GM18505 (cell line): ENCODE data around the gene AKAP8.
"Not testable (repeated sequence)": the region's sequence is repeated elsewhere in the genome, so short reads cannot be mapped to it uniquely, and the experiment has no call there.

ENCODE experiments used
- ATAC-seq: cut with Tn5 transposase; IDR thresholded peaks from one replicate; pipeline ENCODE4 v1.9.1; 2021; ENCODE audit not compliant: unreplicated experiment
- POLR2A ChIP-seq: IDR thresholded peaks from 4 replicates; pipeline ENCODE4 v1.6.1; 2011; ENCODE audit warnings: borderline replicate concordance; ENCODE audit not compliant: insufficient read depth, insufficient read length; ENCODE audit errors: extremely low read depth

The AKAP8 gene

DNA sequence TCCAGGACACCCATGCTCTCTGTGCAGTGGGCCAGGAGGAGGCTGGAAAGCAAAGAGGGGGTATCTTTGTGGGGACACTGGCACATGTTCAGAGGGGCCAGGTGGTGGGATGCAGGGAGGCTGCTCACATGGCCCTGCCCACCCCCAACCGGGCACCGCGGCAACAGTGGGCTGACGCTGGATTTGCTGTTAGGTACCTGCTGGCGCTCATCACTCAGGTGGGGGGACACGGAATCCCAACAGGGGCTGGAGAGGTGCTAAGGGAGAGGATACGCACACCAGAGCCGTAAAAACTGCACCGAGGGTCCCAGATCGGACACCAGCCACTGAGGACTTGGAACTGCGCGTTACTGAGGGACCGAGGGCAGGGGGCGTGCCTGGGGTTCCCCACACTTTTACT, 20.0 kb upstream of the AKAP8 start:
- no peak for TF ChIP-seq POLR2A
- ATAC-seq = no peak

- ATAC-seq = no peak
- TF ChIP-seq POLR2A = no peak
Measured at GRCh38 chr19:15399234-15399515, 19.6 kb upstream of the AKAP8 start.

DNA sequence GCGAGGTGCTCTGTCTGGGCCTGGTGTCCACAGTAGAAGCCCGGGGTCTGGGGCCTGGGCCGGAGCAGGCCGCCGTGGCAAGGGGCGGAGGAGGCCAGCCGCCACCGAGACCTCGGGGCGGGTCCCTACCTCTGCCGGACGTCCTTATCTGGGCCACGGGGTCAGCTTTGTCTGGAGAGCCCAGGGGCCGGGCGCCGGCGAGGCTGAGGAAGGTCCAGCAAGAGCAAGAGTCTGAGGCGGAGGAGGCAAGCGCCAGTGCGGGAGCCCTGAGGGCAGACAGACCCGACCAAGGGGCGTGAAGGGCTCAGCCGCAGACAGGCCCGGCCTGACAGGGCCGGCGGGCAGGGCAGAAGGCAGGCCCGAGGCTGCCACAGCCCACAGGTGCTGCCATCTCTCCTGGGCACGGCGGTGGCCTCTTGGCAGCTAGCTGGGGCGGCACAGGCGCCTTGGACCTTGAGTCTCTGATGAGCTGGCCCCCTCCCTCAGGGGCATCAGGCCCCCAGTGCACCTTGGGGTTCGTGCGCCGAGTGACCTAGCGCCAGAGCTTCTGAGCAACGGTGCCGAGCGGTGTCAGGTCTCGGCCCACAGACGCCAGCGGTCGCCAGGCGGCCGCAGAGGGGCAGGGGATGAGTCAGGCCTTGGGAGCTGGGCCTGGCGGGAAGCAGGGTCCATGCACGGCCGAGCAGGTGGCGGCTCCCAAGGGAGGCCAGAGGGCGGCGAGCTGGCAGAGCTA, 19.1 kb upstream of the AKAP8 start:
- TF ChIP-seq POLR2A = no peak
- no peak for ATAC-seq

DNA sequence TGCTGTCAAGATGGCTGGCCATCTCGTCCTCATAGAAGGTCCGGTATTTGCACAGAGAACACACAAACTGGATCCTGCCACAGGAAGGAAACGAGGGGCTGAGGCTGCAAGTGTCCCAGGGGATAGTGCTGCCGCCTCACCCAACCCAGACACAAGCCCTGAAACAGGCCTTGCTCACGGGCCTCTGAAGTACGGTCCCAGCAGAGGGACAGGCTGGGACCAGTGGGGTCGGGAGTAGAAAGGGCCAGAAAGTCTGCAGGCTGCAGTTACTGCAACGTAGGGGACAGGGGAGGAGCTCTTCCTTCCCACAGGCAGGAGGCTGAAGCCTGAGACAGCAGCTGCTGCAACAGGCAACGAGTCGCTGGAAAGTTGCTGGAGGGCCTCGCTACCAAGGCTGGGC, 18.2 kb upstream of the AKAP8 start:
- TF ChIP-seq POLR2A = no peak
- no peak for ATAC-seq

DNA sequence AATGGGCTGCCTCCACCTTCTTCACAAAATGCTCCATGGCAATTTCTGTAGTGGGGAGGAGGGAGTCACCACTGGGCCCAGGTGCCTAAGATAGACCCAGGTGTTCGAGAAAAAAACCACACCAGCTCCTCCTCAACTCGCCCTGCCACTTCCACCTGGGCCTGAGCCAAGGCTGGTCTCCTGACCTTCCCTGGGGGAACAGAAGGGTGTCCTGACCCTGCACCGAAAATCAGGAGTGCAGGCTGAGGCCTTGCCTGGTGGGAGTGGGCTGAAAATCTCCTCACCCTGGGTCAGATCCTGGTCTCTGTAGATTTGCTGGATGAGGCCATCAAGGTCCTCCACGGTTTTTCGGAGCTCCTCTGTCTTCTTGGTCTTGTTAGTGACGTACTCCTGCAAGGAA, 17.6 kb upstream of the AKAP8 start:
- no peak for ATAC-seq
- TF ChIP-seq POLR2A = no peak

DNA sequence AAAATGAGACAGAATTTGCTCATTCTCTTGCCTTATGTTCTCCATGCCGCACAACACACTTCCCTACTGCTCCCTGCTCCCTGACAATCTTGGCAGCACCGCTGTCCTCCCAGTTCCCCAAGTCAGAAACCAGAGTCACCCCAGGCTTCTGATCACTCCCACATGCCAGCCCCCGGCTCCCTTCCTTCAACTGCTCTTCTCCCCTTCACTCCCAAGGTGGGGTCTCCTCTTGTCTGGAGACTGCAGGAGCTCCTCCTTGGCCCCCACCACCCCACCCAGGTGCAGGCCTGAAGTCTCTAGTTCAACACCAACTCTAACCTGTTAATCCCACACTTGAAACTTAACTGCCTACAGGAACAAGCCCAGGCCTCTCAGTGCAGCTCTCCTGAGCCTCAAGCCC, 16.8 kb upstream of the AKAP8 start:
- no peak for TF ChIP-seq POLR2A

DNA sequence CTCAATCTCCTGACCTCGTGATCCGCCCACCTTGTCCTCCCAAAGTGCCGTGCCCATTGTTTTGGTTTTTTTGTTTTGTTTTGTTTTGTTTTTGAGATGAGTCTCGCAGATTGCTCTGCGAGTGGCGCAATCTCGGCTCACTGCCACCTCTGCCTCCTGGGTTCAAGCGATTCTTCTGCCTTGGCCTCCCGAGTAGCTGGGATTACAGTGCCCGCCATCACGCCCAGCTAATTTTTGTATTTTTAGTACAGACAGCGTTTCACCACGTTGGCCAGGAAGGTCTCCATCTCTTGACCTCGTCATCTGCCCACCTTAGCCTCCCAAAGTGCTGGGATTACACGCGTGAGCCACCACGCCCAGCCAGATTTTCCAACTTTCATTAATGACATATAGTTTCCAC, 15.7 kb upstream of the AKAP8 start:
- ATAC-seq = not testable (repeated sequence)

More for the DNA sequence above, 16.8 kb upstream of the AKAP8 start:
- no peak for ATAC-seq

DNA sequence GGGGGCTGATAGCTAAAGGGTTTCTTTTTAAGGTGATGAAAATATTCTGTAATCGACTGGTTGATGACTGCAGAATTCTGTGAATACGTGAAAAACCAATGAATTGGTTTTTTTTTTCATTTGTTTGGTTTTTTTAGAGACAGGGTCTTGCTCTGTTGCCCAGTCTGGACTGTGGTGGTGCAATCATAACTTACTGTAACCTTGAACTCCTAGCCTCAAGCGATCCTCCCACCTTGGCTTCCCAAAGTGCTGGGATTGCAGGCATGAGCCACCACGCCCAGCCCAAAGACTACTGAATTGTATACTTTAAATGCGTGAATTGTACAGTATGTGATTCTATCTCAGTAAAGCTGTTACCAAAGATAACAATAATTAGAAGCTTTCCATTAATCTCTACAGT, 14.8 kb upstream of the AKAP8 start:
- TF ChIP-seq POLR2A = no peak

DNA sequence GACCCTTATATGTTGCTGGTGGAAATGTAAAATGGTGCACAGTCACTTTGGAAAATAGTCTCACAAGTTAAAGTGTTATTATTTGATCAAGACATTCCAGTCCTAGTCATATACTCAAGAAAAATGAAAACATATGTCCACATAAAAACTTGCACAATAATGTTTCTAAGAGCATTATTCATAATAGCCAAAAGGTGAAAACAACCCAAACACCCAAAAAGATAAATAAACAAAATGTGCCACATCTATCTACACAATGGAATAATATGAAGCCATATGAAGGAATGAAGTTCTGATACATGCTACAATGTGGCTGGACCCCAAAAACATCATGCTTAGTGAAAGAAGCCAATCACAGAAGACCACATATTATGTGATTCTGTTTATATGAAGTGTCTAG, 14.4 kb upstream of the AKAP8 start:
- TF ChIP-seq POLR2A = no peak
- no peak for ATAC-seq

More for the DNA sequence above, 14.8 kb upstream of the AKAP8 start:
- ATAC-seq = no peak

DNA sequence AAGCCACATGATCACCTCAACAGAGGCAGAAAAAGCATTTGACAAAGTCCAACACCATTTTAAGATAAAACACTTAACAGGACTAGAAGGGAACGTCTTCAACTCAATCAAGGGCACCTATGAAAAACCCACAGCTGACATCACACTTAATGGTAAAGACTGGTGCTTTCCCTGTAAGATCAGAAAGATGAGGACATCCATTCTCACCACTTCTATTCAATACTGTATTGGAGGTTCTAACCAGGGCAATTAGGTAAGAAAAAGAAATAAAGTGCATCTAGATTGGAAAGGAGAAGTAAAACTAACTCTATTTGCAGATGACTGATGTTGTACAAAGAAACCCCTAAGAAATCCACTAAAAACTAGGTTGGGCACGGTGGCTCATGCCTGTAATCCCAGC, 11.2 kb upstream of the AKAP8 start:
- no peak for ATAC-seq
- TF ChIP-seq POLR2A = no peak

DNA sequence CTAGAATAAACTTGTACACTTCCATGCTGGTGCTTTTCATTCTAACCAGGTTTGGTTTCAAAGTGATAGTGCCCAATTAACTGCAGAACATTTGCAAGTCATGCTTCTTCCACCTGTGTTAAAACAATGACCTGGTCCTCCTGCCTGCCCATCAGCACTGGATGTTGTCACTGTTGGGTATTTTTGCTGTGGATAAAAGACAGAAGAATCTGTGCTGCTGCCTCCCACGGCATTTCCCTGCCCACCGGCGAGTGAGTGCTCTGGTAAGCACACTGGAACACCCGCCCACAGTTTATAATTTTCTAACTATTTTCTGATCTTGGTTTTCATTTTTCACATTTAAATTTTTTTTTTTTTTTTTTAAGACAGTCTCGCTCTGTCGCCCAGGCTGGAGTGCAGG, 2.3 kb upstream of the AKAP8 start:
- TF ChIP-seq POLR2A = no peak
- no peak for ATAC-seq

- TF ChIP-seq POLR2A = no peak
- no peak for ATAC-seq
Measured at GRCh38 chr19:15381429-15381828, 1.8 kb upstream of the AKAP8 start.

DNA sequence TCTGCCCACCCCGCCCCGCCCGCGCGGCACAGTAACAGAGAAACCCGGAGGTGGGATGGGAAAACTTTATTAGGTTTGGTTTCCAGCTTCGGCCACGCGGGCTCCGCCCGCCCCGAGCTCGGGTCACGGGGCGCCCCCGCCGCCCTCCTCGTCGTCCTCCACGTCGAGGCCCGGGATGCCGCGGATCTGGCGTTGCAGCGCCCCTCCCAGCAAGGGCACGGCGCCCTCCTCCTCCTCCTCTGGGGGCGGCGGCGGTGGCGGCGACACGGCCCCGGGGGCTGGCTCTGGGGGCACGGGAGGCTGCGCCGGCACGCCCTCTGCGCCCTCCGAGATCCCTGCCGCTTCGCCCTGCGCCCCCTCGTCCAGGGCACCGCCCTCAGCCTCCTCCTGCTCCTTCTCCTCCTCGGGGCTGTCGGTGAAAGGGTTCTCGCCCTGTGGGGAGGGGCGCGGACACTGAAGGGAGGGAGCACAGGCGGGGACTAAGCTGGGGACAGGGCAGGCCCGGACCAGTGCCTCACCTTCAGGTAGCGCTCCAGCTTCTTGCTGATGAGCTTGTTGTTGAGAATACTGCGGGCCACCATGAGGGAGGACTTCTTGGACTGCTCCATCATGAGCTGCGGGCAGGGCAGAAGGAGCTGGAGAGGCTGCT, 536 bp upstream of the AKAP8 start:
- TF ChIP-seq POLR2A = no peak
- peak; percentile 19 for ATAC-seq

DNA sequence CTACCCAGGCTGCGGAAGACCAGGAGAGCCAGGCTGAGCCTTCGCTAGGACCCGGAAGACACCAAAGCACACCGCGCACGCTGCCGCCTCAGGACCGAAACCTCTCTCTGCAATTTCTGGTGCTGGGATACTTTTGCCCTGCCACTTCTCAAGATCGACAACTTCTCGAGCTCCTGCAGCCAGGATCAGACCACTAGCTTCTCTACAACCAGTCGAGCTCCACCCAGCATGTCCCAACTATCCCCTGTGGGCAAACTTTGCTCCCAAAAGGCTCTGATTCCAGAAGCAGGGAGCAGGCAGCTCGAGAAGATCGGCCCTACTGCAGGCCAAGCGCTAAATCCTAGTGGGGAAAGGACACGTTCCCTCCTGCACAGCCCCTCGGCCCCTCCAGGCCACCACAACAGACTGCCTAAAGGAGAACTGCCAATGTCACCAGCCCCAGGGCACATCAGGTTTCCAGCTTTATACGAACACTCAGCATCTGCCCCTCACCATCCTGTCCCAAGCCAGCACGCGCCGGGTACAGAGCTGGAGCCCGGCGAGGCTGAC, 979 bp downstream of the AKAP8 start:
- TF ChIP-seq POLR2A = no peak
- no peak for ATAC-seq
